Ascending aorta (tissue), 2 donors: ENCODE data around the gene ADSS1. TPM values are rescaled to one million over a fixed set of nuclear protein-coding genes. Genes with fewer than 3 reads are reported as not detected.

Source experiments
- DNase-seq, 2 donors: peaks; one replicate each; pipeline ENCODE4 v3.0.0-alpha.2; 2019; ENCODE audit warnings: low spot score in 2 of 2
- H3K27ac ChIP-seq, 2 donors: fragments of 200-600 bp; sonication (generic); one replicate each; pipeline ENCODE4 v1.5.1; 2016 to 2017; ENCODE audit warnings: mild to moderate bottlenecking in 1 of 2
- H3K27me3 ChIP-seq: fragments of 200-600 bp; sonication (generic); one replicate; pipeline ENCODE4 v1.5.1; 2017
- H3K36me3 ChIP-seq, 2 donors: fragments of 200-600 bp; sonication (generic); one replicate each; pipeline ENCODE4 v1.5.1; 2016
- H3K4me1 ChIP-seq, 2 donors: fragments of 200-600 bp; sonication (generic); one replicate each; pipeline ENCODE4 v1.5.1; 2016 to 2017; ENCODE audit warnings: mild to moderate bottlenecking in 1 of 2
- H3K4me3 ChIP-seq, 2 donors: fragments of 200-600 bp; sonication (generic); one replicate each; pipeline ENCODE4 v1.5.1; 2016 to 2017; ENCODE audit warnings: mild to moderate bottlenecking in 1 of 2
- H3K9me3 ChIP-seq, 2 donors: fragments of 200-600 bp; sonication (generic); one replicate each; pipeline ENCODE4 v1.5.1; 2016
- intact Hi-C: fragments of 100-400 bp; cut with DNase I; formaldehyde crosslinking; loops from one replicate; pipeline ENCODE4 v1.15.1; 2023
- total RNA-seq: library from RNA; depleted of rRNA; stranded (reverse); fragments of >200 nt; gene quantifications from one replicate; pipeline ENCODE4 v1.1.0, GENCODE V29; 2016
- TF ChIP-seq, protein P1 (sequence below), 3 experiments: fragments of 200-600 bp in 2 of 3; fragments of 450-650 bp in 1 of 3; sonication (generic) in 2 of 3; IDR thresholded peaks; one replicate each; pipeline ENCODE4 v1.5.1; 2016 to 2019; ENCODE audit warnings: antibody characterized with exemption in 3 of 3, mild to moderate bottlenecking in 1 of 3, moderate library complexity in 1 of 3

Gene ADSS1
- total RNA-seq, 1 donor from 2014 or later, result 30.2 TPM

DNA sequence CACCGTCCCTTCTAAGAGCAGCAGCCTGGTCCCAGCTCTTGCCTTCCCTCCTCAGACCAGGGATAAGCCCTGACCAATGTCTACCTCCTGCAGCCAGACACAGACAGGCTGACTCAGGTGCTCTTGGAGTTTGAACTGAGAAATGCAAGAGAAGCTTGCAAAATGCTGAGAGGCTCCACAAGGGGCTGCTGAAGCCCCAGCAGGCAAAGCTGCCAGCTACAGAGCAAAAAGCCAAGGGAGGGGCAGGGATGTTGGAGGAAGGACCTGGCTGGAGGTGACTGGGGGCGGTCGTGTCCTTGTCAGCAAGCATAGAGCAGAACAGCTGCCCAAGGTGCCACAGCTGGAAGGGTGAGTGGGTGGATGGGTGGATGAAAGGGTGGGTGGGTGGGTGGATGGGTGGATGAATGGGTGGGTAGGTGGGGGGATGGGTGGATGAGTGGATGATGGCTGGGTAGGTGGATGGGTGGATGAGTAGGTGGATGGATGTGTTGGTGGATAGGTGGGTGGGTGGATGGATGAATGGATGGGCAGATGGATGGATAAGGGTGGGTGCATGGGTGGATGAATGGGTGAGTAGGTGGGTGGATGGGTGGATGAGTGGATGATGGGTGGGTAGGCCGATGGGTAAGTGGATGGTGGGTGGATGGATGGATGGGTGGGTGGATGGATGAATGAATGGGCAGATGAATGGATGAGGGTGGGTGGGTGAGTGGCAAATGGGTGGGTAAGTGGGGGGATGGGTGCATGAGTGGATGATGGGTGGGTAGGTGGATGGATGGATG, 38.6 kb upstream of the ADSS1 start:
- TF ChIP-seq, protein P1, sequence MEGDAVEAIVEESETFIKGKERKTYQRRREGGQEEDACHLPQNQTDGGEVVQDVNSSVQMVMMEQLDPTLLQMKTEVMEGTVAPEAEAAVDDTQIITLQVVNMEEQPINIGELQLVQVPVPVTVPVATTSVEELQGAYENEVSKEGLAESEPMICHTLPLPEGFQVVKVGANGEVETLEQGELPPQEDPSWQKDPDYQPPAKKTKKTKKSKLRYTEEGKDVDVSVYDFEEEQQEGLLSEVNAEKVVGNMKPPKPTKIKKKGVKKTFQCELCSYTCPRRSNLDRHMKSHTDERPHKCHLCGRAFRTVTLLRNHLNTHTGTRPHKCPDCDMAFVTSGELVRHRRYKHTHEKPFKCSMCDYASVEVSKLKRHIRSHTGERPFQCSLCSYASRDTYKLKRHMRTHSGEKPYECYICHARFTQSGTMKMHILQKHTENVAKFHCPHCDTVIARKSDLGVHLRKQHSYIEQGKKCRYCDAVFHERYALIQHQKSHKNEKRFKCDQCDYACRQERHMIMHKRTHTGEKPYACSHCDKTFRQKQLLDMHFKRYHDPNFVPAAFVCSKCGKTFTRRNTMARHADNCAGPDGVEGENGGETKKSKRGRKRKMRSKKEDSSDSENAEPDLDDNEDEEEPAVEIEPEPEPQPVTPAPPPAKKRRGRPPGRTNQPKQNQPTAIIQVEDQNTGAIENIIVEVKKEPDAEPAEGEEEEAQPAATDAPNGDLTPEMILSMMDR (IDR thresholded peaks at IDR 0.05), result no peak
- Histone ChIP-seq H3K36me3 (no peaks in the 10 kb centered on the region), H3K9me3 (no peaks in the 10 kb centered on the region), H3K4me3 (no peak overlapping the region), H3K27ac (no peak overlapping the region), H3K27me3 (no peaks in the 10 kb centered on the region), H3K4me1 (peaks cover 32 to 41% of the 10 kb centered on the region in 2 donors)
- intact Hi-C loops, result loop anchor here (10.0 kb wide), 2 partner anchors 289 to 799 kb away; partner anchors contain the start of genes AHNAK2 and CRIP1
- no peak for DNase-seq

DNA sequence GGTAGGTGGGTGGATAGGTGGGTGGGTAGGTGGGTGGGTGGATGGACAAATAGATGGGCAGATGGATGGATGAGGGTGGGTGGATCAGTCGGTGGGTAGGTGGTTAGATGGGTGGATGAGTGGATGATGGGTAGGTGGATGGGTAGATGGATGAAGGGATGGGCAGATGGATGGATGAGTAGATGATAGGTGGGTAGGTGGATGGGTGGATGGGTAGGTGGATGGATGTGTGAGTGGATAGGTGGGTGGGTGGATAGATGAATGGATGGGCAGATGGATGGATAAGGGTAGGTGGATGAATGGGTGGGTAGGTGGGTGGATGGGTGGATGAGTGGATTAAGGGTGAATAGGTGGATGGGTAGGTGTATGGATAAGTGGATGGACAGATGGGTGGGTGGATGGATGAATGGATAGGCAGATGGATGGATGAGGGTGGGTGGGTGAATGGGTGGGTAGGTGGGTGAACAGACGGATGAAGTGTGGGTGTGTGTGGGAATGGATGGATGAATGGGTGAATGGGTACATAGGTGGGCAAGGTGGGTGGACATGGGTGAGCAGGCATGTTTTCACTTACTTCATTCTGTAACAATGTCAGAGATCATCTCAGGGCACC, 37.9 kb upstream of the ADSS1 start:
- Histone ChIP-seq H3K4me3 (no peak overlapping the region), H3K36me3 (no peaks in the 10 kb centered on the region), H3K9me3 (no peaks in the 10 kb centered on the region), H3K4me1 (peaks cover 34 to 41% of the 10 kb centered on the region in 2 donors), H3K27me3 (no peaks in the 10 kb centered on the region), H3K27ac (no peak overlapping the region)
- intact Hi-C loops, result loop anchor here (10.0 kb wide), 2 partner anchors 289 to 799 kb away; partner anchors contain the start of genes AHNAK2 and CRIP1
- TF ChIP-seq, protein P1 (IDR thresholded peaks at IDR 0.05), result no peak
- no peak for DNase-seq

DNA sequence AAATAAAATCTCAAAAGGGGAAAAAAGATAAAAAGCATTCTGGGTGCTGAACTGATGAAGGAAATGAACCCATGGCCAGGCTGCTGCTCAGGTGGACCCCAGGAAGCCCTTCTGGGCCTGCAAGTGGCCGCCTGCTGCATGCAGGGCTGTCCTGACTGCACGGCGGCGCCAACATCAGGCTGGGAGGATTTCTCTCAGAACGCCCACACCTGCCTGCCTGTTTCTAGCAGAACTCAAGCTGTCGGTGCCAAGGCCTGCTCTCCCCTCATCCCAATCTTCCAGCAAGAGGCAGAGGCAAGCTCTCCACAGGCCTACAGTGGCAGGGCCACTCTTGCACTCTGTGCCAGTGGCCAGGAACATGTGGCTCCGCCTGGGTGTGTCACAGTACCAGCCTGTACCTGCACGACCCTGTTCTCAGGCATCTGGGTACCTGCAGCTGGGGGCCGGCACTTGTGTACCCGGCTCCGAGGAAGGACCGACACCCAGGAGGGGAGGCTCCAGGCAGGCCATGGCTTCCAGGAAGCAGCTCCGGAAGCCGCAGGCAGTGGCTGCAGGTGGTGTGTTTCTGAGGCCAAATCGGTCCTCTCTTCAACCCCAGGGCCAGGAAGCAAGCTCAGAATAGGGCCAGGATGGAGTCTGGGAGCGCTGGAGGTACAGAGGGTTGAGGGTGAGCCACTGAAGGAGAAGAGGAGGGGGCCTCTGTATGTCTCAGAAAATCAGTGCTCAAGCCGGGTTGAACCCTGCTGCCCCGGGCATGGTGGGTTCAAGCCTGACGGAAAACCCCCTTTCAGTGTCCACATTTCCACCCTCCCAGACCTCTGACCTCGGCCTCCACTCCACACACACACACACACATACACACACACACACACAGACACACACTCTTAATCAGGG, 37.2 kb upstream of the ADSS1 start:
- intact Hi-C loops, result loop anchor here (10.0 kb wide), 2 partner anchors 288 to 798 kb away; partner anchors contain the start of genes AHNAK2 and CRIP1
- Histone ChIP-seq H3K27me3 (no peaks in the 10 kb centered on the region), H3K9me3 (no peaks in the 10 kb centered on the region), H3K27ac (peak overlapping the region; percentile 80 to 82), H3K4me3 (no peak overlapping the region), H3K4me1 (peaks cover 26 to 41% of the 10 kb centered on the region in 2 donors), H3K36me3 (no peaks in the 10 kb centered on the region)
- TF ChIP-seq, protein P1 (IDR thresholded peaks at IDR 0.05), result no peak
- no peak for DNase-seq

DNA sequence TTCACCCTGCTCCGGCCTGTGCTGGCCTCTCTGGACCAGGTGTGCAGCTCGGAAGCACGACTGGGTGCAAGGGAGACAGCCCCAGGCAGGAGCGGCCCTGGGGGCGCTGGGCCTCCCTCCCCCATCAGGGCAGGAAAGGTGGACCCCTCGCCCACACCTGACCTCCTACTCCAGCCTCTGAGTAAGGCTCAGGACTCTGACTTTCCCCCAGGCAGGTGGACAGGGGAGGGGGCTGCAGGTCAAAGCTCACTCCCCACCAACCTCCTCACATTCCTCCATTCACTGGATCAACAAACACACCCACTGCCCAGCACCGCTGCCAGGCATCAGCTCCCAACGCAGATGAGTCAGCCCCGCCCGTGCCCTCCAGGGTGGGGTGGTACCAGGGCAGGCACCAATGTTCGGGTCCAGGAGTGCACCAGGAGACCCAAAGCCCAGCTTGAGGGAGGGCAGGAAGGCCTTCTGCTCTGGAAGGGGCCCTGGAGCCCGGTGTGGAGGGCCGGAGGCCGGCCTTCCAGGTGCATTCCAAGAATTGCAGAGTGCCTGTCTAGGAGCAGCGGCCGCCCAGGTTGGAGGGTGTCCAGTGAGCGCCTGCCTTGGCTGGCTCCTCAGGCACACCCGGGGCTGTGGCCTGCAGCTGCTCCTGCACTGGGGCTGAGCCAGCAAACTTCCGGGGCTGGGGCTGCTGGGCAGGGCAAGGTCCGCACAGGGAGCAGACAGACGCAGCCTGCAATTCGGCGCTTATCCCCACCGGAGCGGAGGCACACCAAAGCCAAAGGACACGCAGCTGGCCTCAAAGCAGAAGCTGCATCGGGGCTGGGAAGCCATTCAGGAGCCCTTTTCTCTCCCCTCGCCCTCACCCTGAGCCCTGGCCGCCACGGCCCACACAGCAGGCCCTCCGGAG, 36.2 kb upstream of the ADSS1 start:
- DNase-seq, result peak in 1 of 2 donors; percentile 85
- intact Hi-C loops, result loop anchor here (2.0 to 10.0 kb wide), 3 partner anchors 21 to 797 kb away; partner anchors contain the start of genes AHNAK2 and CRIP1
- peak overlapping the region in 1 of 2 donors; percentile 92 for H3K4me3 ChIP-seq
- peaks cover 17 to 37% of the 10 kb centered on the region in 2 donors for H3K4me1 ChIP-seq
- peak overlapping the region; percentile 80 to 82 for H3K27ac ChIP-seq
- TF ChIP-seq, protein P1 (IDR thresholded peaks at IDR 0.05), result no peak
- H3K9me3 ChIP-seq, result no peaks in the 10 kb centered on the region
- H3K36me3 ChIP-seq, result no peaks in the 10 kb centered on the region
- H3K27me3 ChIP-seq, result no peaks in the 10 kb centered on the region
